HCT116 (cell line): ENCODE results near the gene EPN1. TPM values are rescaled to one million over a fixed set of nuclear protein-coding genes. Genes with fewer than 3 reads are reported as not detected.

ENCODE experiments used
- ATAC-seq: fragments of 200-7000 bp; cut with Tn5 transposase; 2 replicates; pipeline ENCODE4 v1.9.1; 2020; ENCODE audit warnings: mild to moderate bottlenecking, moderate library complexity
- BruUV-seq: library from RNA; stranded (reverse); fragments of 400-500 nt; replicated peaks from 2 replicates; lab custom pipeline; 2021; lab: Mats Ljungman, UMichigan
- CTCF ChIA-PET: fragments of 300-600 bp; sonication (Branson Sonifier 250); formaldehyde crosslinking; loops from one replicate; lab custom pipeline; 2021; ENCODE audit warnings: antibody characterized with exemption; lab: Charles Lee
- POLR2A ChIA-PET: fragments of 300-600, 350-600 bp; sonication (Branson Sonifier 250); formaldehyde crosslinking; loops from one replicate; lab custom pipeline; 2021; ENCODE audit warnings: antibody characterized with exemption; lab: Charles Lee
- RAD21 ChIA-PET, 2 experiments: fragments of 300-600 bp; sonication (Branson Sonifier 250); formaldehyde crosslinking; loops; one replicate each; lab custom pipeline; 2023; ENCODE audit warnings: low total read pairs in 2 of 2; ENCODE audit not compliant: uncharacterized antibody in 2 of 2, unreplicated experiment in 2 of 2, low non-redundant PET in 1 of 2; lab: Charles Lee
- DNase-seq: peaks from one replicate; pipeline ENCODE4 v3.0.0-alpha.2; 2010; ENCODE audit warnings: low read depth, low spot score
- H2AFZ ChIP-seq: fragments of 200-600 bp; shearing (Covaris generic), sonication (generic); 2 replicates; pipeline ENCODE4 v1.6.1; 2017; ENCODE audit warnings: low read depth, mixed run types, mixed read lengths, antibody characterized with exemption, low read length; ENCODE audit not compliant: poor library complexity, severe bottlenecking
- H3K27ac ChIP-seq: 2 replicates; pipeline ENCODE4 v1.5.1; 2012; ENCODE audit warnings: low read depth, low read length
- H3K27me3 ChIP-seq: fragments of 200-600 bp; sonication (generic); 2 replicates; pipeline ENCODE4 v1.6.1; 2016; ENCODE audit warnings: mixed run types, low read length, mixed read lengths; ENCODE audit not compliant: insufficient read depth
- H3K36me3 ChIP-seq, 2 experiments: fragments of 200-500 bp in 1 of 2; fragments of 200-600 bp in 1 of 2; sonication (Bioruptor generic) in 1 of 2; sonication (generic) in 1 of 2; 2 replicates each; pipeline versions ENCODE4 v1.5.1 to v1.6.1; 2014 to 2016; ENCODE audit warnings: low read length in 2 of 2, inconsistent platforms in 1 of 2, mixed read lengths in 1 of 2, mixed run types in 1 of 2; ENCODE audit not compliant: insufficient read depth in 2 of 2, control insufficient read depth in 1 of 2
- H3K4me1 ChIP-seq, 2 experiments: fragments of 200-600 bp in 1 of 2; sonication (generic) in 1 of 2; 2 replicates each; pipeline versions ENCODE4 v1.5.1 to v1.6.1; 2012 to 2017; ENCODE audit warnings: low read length in 2 of 2, inconsistent platforms in 1 of 2, mild to moderate bottlenecking in 1 of 2, mixed read lengths in 1 of 2, mixed run types in 1 of 2, moderate library complexity in 1 of 2; ENCODE audit not compliant: insufficient read depth in 2 of 2, control insufficient read depth in 1 of 2
- H3K4me2 ChIP-seq: fragments of 200-600 bp; sonication (generic); 2 replicates; pipeline ENCODE4 v1.6.1; 2017; ENCODE audit warnings: mixed run types, low read length, mixed read lengths
- H3K4me3 ChIP-seq, 2 experiments: fragments of 200-600 bp in 1 of 2; sonication (generic) in 1 of 2; replicated peaks in 1 of 2; 2 replicates each; pipeline ENCODE4 v1.5.1; 2011 to 2016; ENCODE audit warnings: low read length in 2 of 2, control low read depth in 1 of 2, low read depth in 1 of 2, mild to moderate bottlenecking in 1 of 2, mixed read lengths in 1 of 2, mixed run types in 1 of 2
- H3K79me2 ChIP-seq: fragments of 200-600 bp; sonication (generic); 2 replicates; pipeline ENCODE4 v1.6.1; 2017; ENCODE audit warnings: mild to moderate bottlenecking, mixed run types, low read length, moderate library complexity, mixed read lengths; ENCODE audit not compliant: insufficient read depth
- H3K9ac ChIP-seq: fragments of 200-600 bp; sonication (generic); 2 replicates; pipeline ENCODE4 v1.6.1; 2016; ENCODE audit warnings: low read length, mixed read lengths
- H3K9me2 ChIP-seq: fragments of 200-600 bp; sonication (generic), shearing (Covaris generic); 2 replicates; pipeline ENCODE4 v1.6.1; 2017; ENCODE audit warnings: mixed run types, mild to moderate bottlenecking, moderate library complexity; ENCODE audit not compliant: insufficient read depth
- H3K9me3 ChIP-seq, 2 experiments: fragments of 200-500 bp in 1 of 2; fragments of 200-600 bp in 1 of 2; sonication (Bioruptor generic) in 1 of 2; sonication (generic) in 1 of 2; 2 replicates each; pipeline ENCODE4 v1.6.1; 2014 to 2017; ENCODE audit warnings: low read length in 2 of 2, mixed read lengths in 2 of 2, inconsistent platforms in 1 of 2, low read depth in 1 of 2, mild to moderate bottlenecking in 1 of 2, mixed run types in 1 of 2, moderate library complexity in 1 of 2; ENCODE audit not compliant: control insufficient read depth in 1 of 2, insufficient read depth in 1 of 2
- H4K20me1 ChIP-seq: fragments of 200-600 bp; sonication (generic), shearing (Covaris generic); 2 replicates; pipeline ENCODE4 v1.6.1; 2017; ENCODE audit warnings: mixed run types, mild to moderate bottlenecking, moderate library complexity; ENCODE audit not compliant: insufficient read depth
- CBX3 ChIP-seq: IDR thresholded peaks from 2 replicates; pipeline ENCODE4 v1.6.1; 2012; ENCODE audit warnings: low read depth
- EGR1 ChIP-seq: IDR thresholded peaks from 2 replicates; pipeline ENCODE4 v1.6.1; 2012; ENCODE audit warnings: low read depth
- ELF1 ChIP-seq: IDR thresholded peaks from 2 replicates; pipeline ENCODE4 v1.6.1; 2012; ENCODE audit warnings: low read depth, borderline replicate concordance
- EZH2phosphoT487 ChIP-seq: fragments of 200-600 bp; IDR thresholded peaks from 2 replicates; pipeline ENCODE4 v1.6.1; 2018; ENCODE audit warnings: antibody characterized with exemption, borderline replicate concordance
- FOSL1 ChIP-seq: IDR thresholded peaks from 2 replicates; pipeline ENCODE4 v1.6.1; 2012; ENCODE audit warnings: low read depth
- JUND ChIP-seq: IDR thresholded peaks from 2 replicates; pipeline ENCODE4 v1.6.1; 2012
- POLR2A ChIP-seq: IDR thresholded peaks from 2 replicates; pipeline ENCODE4 v1.7.0; 2011; ENCODE audit warnings: borderline replicate concordance; ENCODE audit not compliant: insufficient read depth, insufficient read length; ENCODE audit errors: extremely low read depth
- POLR2AphosphoS5 ChIP-seq: IDR thresholded peaks from 2 replicates; pipeline ENCODE4 v1.6.1; 2011; ENCODE audit warnings: mild to moderate bottlenecking, low read depth, low read length, moderate library complexity
- SIN3A ChIP-seq: IDR thresholded peaks from 2 replicates; pipeline ENCODE4 v1.6.1; 2012; ENCODE audit warnings: low read depth
- SRF ChIP-seq: IDR thresholded peaks from 2 replicates; pipeline ENCODE4 v1.6.1; 2012; ENCODE audit warnings: low read depth
- YY1 ChIP-seq: IDR thresholded peaks from 2 replicates; pipeline ENCODE4 v1.6.1; 2011; ENCODE audit warnings: low read length, low read depth, moderate library complexity, mild to moderate bottlenecking; ENCODE audit not compliant: insufficient replicate concordance; ENCODE audit errors: extremely low read depth
- ZFX ChIP-seq: fragments of 450-650 bp; IDR thresholded peaks from 2 replicates; pipeline ENCODE4 v1.6.1; 2017
- ZNF274 ChIP-seq: fragments of 200-500 bp; sonication (Bioruptor generic); IDR thresholded peaks from 2 replicates; pipeline ENCODE4 v1.6.1; 2014; ENCODE audit warnings: mild to moderate bottlenecking, low read depth, low read length, inconsistent platforms
- intact Hi-C: fragments of 100-400 bp; cut with micrococcal nuclease; formaldehyde crosslinking; loops from 2 replicates; pipeline ENCODE4 v1.10.0; 2022
- total RNA-seq: library from RNA; stranded (reverse); gene quantifications from one replicate; pipeline ENCODE4 v1.2.1, GENCODE V29; 2021; ENCODE audit not compliant: unreplicated experiment
- TF ChIP-seq, protein P1 (sequence below): IDR thresholded peaks from 2 replicates; pipeline ENCODE4 v1.6.1; 2012
- TF ChIP-seq, protein P2 (sequence below): IDR thresholded peaks from 2 replicates; pipeline ENCODE4 v1.6.1; 2012; ENCODE audit warnings: low read depth
- TF ChIP-seq, protein P3 (sequence below): IDR thresholded peaks from 2 replicates; pipeline ENCODE4 v1.6.1; 2011; ENCODE audit warnings: mild to moderate bottlenecking, low read length, moderate library complexity; ENCODE audit not compliant: insufficient replicate concordance; ENCODE audit errors: extremely low read depth

The EPN1 gene
- total RNA-seq, 1 experiment from 2014 or later, result 122 TPM

DNA sequence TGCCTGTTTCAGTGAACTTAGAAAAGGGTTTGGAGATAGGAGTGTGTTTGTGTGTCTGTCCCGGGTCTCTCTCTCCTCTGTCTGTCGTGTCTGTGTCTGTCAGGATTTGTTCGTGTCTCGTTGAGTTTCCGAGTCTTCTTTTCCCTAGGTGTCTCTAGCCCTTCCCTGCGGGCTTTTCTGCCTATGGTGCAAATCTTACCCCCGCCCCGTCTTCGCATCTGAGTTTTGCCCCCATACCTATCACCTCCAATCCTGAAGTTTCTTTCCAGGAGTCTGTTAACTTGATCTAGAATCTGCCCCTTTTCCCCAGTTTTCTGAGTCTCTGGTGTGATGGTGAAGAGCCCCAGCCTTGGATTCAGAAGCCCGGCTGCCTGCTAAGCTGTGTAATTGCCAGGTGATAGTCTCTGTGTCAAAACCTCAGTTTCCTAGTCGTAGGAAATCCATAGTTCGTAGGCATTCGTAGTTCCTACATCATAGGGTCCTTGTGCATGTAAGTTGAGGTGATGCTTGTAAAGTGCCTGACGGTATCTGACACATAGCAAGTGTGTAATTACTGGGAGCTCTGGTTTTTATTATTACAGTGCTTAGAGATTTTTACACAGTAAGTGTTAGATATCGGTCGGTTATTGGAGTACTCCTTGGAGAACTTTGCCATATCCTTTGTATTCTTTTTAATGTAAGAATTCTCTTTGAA lies 782 bp downstream of the EPN1 start:
- Histone ChIP-seq H3K9me2 (no peaks in the 10 kb centered on the region), H2AFZ (no peak overlapping the region), H3K27me3 (no peaks in the 10 kb centered on the region), H3K79me2 (peaks cover 92% of the 10 kb centered on the region), H3K4me2 (peak overlapping the region; percentile 77), H3K4me3 (peak overlapping the region; percentile 83 to 94), H3K27ac (peak overlapping the region; percentile 91), H3K9ac (peak overlapping the region; percentile 84), H3K36me3 (peaks cover 12 to 23% of the 10 kb centered on the region in 2 experiments; a peak in 3 of 4 replicates), H3K9me3 (no peaks in the 10 kb centered on the region), H3K4me1 (peaks cover 11 to 44% of the 10 kb centered on the region in 2 experiments), H4K20me1 (0 out of 2 replicates have a peak, but pooled peaks cover 8% of the 10 kb centered on the region)
- ChIA-PET POLR2A (no interaction called here), CTCF (no interaction called here), RAD21 (no interaction called here)
- DNase-seq (no peak), ATAC-seq (peak; percentile 1; the same call in 1 of the 2 replicates)
- TF ChIP-seq EZH2phosphoT487 (no peak), JUND (no peak), ZNF274 (no peak), ZFX (no peak), SRF (no peak), YY1 (no peak), FOSL1 (no peak), ELF1 (no peak), SIN3A (no peak), EGR1 (no peak), POLR2A (no peak), CBX3 (no peak), POLR2AphosphoS5 (no peak)
- TF ChIP-seq, protein P1, sequence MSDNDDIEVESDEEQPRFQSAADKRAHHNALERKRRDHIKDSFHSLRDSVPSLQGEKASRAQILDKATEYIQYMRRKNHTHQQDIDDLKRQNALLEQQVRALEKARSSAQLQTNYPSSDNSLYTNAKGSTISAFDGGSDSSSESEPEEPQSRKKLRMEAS, result no peak
- TF ChIP-seq, protein P2, sequence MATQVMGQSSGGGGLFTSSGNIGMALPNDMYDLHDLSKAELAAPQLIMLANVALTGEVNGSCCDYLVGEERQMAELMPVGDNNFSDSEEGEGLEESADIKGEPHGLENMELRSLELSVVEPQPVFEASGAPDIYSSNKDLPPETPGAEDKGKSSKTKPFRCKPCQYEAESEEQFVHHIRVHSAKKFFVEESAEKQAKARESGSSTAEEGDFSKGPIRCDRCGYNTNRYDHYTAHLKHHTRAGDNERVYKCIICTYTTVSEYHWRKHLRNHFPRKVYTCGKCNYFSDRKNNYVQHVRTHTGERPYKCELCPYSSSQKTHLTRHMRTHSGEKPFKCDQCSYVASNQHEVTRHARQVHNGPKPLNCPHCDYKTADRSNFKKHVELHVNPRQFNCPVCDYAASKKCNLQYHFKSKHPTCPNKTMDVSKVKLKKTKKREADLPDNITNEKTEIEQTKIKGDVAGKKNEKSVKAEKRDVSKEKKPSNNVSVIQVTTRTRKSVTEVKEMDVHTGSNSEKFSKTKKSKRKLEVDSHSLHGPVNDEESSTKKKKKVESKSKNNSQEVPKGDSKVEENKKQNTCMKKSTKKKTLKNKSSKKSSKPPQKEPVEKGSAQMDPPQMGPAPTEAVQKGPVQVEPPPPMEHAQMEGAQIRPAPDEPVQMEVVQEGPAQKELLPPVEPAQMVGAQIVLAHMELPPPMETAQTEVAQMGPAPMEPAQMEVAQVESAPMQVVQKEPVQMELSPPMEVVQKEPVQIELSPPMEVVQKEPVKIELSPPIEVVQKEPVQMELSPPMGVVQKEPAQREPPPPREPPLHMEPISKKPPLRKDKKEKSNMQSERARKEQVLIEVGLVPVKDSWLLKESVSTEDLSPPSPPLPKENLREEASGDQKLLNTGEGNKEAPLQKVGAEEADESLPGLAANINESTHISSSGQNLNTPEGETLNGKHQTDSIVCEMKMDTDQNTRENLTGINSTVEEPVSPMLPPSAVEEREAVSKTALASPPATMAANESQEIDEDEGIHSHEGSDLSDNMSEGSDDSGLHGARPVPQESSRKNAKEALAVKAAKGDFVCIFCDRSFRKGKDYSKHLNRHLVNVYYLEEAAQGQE, result no peak
- TF ChIP-seq, protein P3, sequence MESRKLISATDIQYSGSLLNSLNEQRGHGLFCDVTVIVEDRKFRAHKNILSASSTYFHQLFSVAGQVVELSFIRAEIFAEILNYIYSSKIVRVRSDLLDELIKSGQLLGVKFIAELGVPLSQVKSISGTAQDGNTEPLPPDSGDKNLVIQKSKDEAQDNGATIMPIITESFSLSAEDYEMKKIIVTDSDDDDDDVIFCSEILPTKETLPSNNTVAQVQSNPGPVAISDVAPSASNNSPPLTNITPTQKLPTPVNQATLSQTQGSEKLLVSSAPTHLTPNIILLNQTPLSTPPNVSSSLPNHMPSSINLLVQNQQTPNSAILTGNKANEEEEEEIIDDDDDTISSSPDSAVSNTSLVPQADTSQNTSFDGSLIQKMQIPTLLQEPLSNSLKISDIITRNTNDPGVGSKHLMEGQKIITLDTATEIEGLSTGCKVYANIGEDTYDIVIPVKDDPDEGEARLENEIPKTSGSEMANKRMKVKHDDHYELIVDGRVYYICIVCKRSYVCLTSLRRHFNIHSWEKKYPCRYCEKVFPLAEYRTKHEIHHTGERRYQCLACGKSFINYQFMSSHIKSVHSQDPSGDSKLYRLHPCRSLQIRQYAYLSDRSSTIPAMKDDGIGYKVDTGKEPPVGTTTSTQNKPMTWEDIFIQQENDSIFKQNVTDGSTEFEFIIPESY, result no peak
- BruUV-seq, result TSS peak; percentile 51
- intact Hi-C loops, result no loop called here
